ENCODE measurements around the gene SLC39A11. TPM values are rescaled to one million over a fixed set of nuclear protein-coding genes. Genes with fewer than 3 reads are reported as not detected.
A peak's percentile ranks its signal among the peaks of the same experiment; 100 is the strongest.

SLC39A11 gene
- total and polyA plus RNA-seq, 8 donors = 13.6 to 49.0 (median 17.5) TPM

- no peaks in the 10 kb centered on the region for H3K36me3 ChIP-seq
- H3K27me3 ChIP-seq = peaks cover 0 to 59% of the 10 kb centered on the region in 2 donors
- ATAC-seq (no peak), DNase-seq (no peak)
- no peak for TF ChIP-seq CTCF (IDR thresholded peaks at IDR 0.05)
- no peak overlapping the region for H3K4me3 ChIP-seq
- intact Hi-C loops (cut with DNase I) = no loop called here
- H3K9me3 ChIP-seq = no peaks in the 10 kb centered on the region
- peaks cover 0 to 9% of the 10 kb centered on the region in 2 donors for H3K4me1 ChIP-seq
- H3K27ac ChIP-seq = no peak overlapping the region
These were observed 472.4 kb downstream of the SLC39A11 start for GRCh38 chr17:72619976-72620650.

GRCh38 chr17:72618001-72618509 is 474.4 kb downstream of the SLC39A11 start:
- no peak for TF ChIP-seq CTCF (IDR thresholded peaks at IDR 0.05)
- peaks cover 0 to 55% of the 10 kb centered on the region in 2 donors for H3K27me3 ChIP-seq
- peak in 1 of 4 donors; percentile 42 for DNase-seq
- no peaks in the 10 kb centered on the region for H3K36me3 ChIP-seq
- peaks cover 0 to 9% of the 10 kb centered on the region in 2 donors for H3K4me1 ChIP-seq
- H3K27ac ChIP-seq = no peak overlapping the region
- peak; percentile 71 for ATAC-seq
- no peaks in the 10 kb centered on the region for H3K9me3 ChIP-seq
- no peak overlapping the region for H3K4me3 ChIP-seq
- intact Hi-C loops (cut with DNase I) = no loop called here

- no peak overlapping the region for H3K27ac ChIP-seq
- no peak for TF ChIP-seq CTCF (IDR thresholded peaks at IDR 0.05)
- H3K4me3 ChIP-seq = no peak overlapping the region
- peaks cover 0 to 9% of the 10 kb centered on the region in 2 donors for H3K4me1 ChIP-seq
- ATAC-seq (no peak), DNase-seq (no peak)
- intact Hi-C loops (cut with DNase I) = no loop called here
- peaks cover 0 to 50% of the 10 kb centered on the region in 2 donors for H3K27me3 ChIP-seq
- H3K36me3 ChIP-seq = no peaks in the 10 kb centered on the region
- H3K9me3 ChIP-seq = no peaks in the 10 kb centered on the region
These were observed 474.9 kb downstream of the SLC39A11 start for GRCh38 chr17:72617557-72617956.

- H3K27ac ChIP-seq = no peak overlapping the region
- H3K9me3 ChIP-seq = no peaks in the 10 kb centered on the region
- peaks cover 0 to 43% of the 10 kb centered on the region in 2 donors for H3K27me3 ChIP-seq
- H3K4me3 ChIP-seq = no peak overlapping the region
- DNase-seq (no peak), ATAC-seq (no peak)
- H3K36me3 ChIP-seq = no peaks in the 10 kb centered on the region
- TF ChIP-seq CTCF (IDR thresholded peaks at IDR 0.05) = no peak
- intact Hi-C loops (cut with DNase I) = no loop called here
- peaks cover 0 to 9% of the 10 kb centered on the region in 2 donors for H3K4me1 ChIP-seq
These were observed 476.0 kb downstream of the SLC39A11 start for GRCh38 chr17:72616447-72616846.

GRCh38 chr17:72615627-72615991 is 476.9 kb downstream of the SLC39A11 start:
- Histone ChIP-seq H3K4me3 (no peak overlapping the region), H3K27me3 (peaks cover 0 to 43% of the 10 kb centered on the region in 2 donors), H3K9me3 (no peaks in the 10 kb centered on the region), H3K27ac (no peak overlapping the region), H3K4me1 (peaks cover 0 to 9% of the 10 kb centered on the region in 2 donors), H3K36me3 (no peaks in the 10 kb centered on the region)
- DNase-seq (no peak), ATAC-seq (no peak)
- intact Hi-C loops (cut with DNase I) = no loop called here
- no peak for TF ChIP-seq CTCF (IDR thresholded peaks at IDR 0.05)
